ENCODE data around the gene OR2L3. TPM values are rescaled to one million over a fixed set of nuclear protein-coding genes. Genes with fewer than 3 reads are reported as not detected.

The OR2L3 gene, protein sequence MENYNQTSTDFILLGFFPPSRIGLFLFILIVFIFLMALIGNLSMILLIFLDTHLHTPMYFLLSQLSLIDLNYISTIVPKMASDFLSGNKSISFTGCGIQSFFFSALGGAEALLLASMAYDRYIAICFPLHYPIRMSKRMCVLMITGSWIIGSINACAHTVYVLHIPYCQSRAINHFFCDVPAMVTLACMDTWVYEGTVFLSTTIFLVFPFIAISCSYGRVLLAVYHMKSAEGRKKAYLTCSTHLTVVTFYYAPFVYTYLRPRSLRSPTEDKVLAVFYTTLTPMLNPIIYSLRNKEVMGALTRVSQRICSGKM
- not detected in 2 replicates for total RNA-seq (2012; rRNA removed)
- not detected in 2 replicates for polyA plus RNA-seq (2012; rRNA removed)
- polyA plus RNA-seq (2012; cell fraction: cytosol; rRNA removed), result not detected in 2 replicates
- not detected in 2 replicates for polyA plus RNA-seq (2012; cell fraction: nucleus; rRNA removed; ENCODE audit: low replicate concordance)
- not detected for Bru-seq, nascent RNA
- BruChase-seq, experiment 1, labeled RNA remaining after a 6-hour chase, result not detected
- BruChase-seq, experiment 2, labeled RNA remaining after a 2-hour chase, result not detected
- long read RNA-seq, result 0 reads

DNA sequence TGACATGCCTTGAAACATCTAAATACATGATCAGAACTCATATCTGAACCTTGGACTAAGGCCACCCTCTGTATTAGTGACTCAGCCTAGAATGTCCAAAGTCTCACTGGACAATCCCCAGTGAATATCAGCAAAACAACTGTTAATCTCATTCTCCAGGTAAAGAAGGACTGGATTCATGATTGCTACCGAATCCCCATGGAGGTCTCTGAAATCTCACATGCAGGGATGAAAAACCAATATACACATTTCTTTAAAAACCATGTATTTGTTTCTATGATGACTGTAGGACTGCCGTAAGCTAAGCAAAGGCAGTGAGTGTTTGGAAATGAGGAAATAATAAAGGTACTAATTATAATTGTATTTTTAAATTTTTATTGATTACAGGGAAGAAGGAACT, at the start of gene OR2L3:
Gene OR2L3 (plus strand): TSS at position 301 of the 400 bp plus-strand sequence. CDS start 13,846 bp downstream, outside the sequence.
- Histone ChIP-seq H4K5ac (ENCODE audit: low read depth, low read length) (no peak within 1 kb of the TSS), H3K4me3 (ENCODE audit: insufficient read depth, low read depth, low read length) (no peak within 1 kb of the TSS), H2BK20ac (ENCODE audit: low read depth, low read length) (no peak within 1 kb of the TSS), H4K91ac (ENCODE audit: insufficient read depth, low read depth, low read length) (no peak within 1 kb of the TSS), H3K9me3 (ENCODE audit: control insufficient read depth, insufficient read depth, low read length) (peaks cover 7% of the 10 kb centered on the region), H2AK9ac (replicated peaks; ENCODE audit: low read depth, low read length, poor library complexity) (no peak within 1 kb of the TSS), H3K36me3 (ENCODE audit: control insufficient read depth, insufficient read depth, low read length) (no peaks in the 10 kb centered on the region), H3K23ac (ENCODE audit: low read depth, low read length) (no peak within 1 kb of the TSS), H3K4me1 (ENCODE audit: control insufficient read depth, insufficient read depth, low read length) (no peaks in the 10 kb centered on the region), H3K9me1 (ENCODE audit: insufficient read depth, low read length) (no peaks in the 10 kb centered on the region), H3K79me1 (ENCODE audit: low read depth in 1 of 2, low read length in 2 of 2) (no peaks in the 10 kb centered on the region), H3K18ac (ENCODE audit: low read depth, low read length) (no peak within 1 kb of the TSS), H2AFZ (replicated peaks; ENCODE audit: low read length, poor library complexity) (no peak within 1 kb of the TSS), H3K9ac (ENCODE audit: low read depth, low read length) (no peak within 1 kb of the TSS), H3K27ac (ENCODE audit: insufficient read depth, low read length) (no peak within 1 kb of the TSS), H4K8ac (ENCODE audit: low read depth in 2 of 2, low read length in 2 of 2) (no peak within 1 kb of the TSS), H2BK15ac (ENCODE audit: low read depth, low read length) (no peak within 1 kb of the TSS), H2BK120ac (ENCODE audit: low read depth, low read length) (no peak within 1 kb of the TSS), H3K56ac (ENCODE audit: extremely low read depth, insufficient read depth, low read length) (no peak within 1 kb of the TSS), H2AK5ac (ENCODE audit: low read depth, low read length) (no peak within 1 kb of the TSS), H3K4me2 (ENCODE audit: low read depth, low read length) (no peak within 1 kb of the TSS), H3K4ac (ENCODE audit: low read depth, low read length) (no peak within 1 kb of the TSS), H3K27me3 (ENCODE audit: control insufficient read depth, insufficient read depth, low read length) (no peaks in the 10 kb centered on the region), H4K20me1 (ENCODE audit: insufficient read depth, low read length) (no peaks in the 10 kb centered on the region), H3K14ac (replicated peaks; ENCODE audit: low read depth, low read length) (no peak within 1 kb of the TSS), H2BK5ac (ENCODE audit: low read depth, low read length, poor library complexity, severe bottlenecking) (no peak within 1 kb of the TSS)
- dilution Hi-C loops (cut with HindIII; ENCODE audit: low sequenced_read_pairs, unreplicated experiment) (no loop called here), intact Hi-C loops (cut with micrococcal nuclease) (no loop called here), in situ Hi-C loops (cut with MboI; ENCODE audit: low sequenced_read_pairs) (no loop called here)
- BruUV-seq (replicated peaks), result no TSS peak
- POLR2A ChIA-PET (ENCODE audit: unreplicated experiment), result no interaction called here
- CTCF ChIA-PET, result no interaction called here
- DNase-seq, result no peak
- no CpG with 5 or more reads among the region's 2 CpGs for WGBS, 2 experiments (ENCODE audit: extremely low coverage in 2 of 2, insufficient read length in 1 of 2)
- no peak for ATAC-seq (ENCODE audit: low read depth)
- TF ChIP-seq MAZ (IDR thresholded peaks at IDR 0.05; ENCODE audit: borderline replicate concordance, low read depth, low read length) (no peak), FOS (IDR thresholded peaks at IDR 0.05; ENCODE audit: low read depth, low read length) (no peak), MXI1 (IDR thresholded peaks at IDR 0.05; ENCODE audit: borderline replicate concordance, low read depth, low read length) (no peak), RFX5 (IDR thresholded peaks at IDR 0.05; ENCODE audit: low read depth, low read length) (no peak), CEBPB (IDR thresholded peaks at IDR 0.05; ENCODE audit: low read depth, low read length) (no peak), RCOR1 (IDR thresholded peaks at IDR 0.05; ENCODE audit: insufficient replicate concordance, low read length) (no peak), POLR2A (IDR thresholded peaks at IDR 0.05; ENCODE audit: low read depth, low read length) (no peak), ELK1 (IDR thresholded peaks at IDR 0.05; ENCODE audit: borderline replicate concordance, low read depth, low read length) (no peak), BHLHE40 (IDR thresholded peaks at IDR 0.05; ENCODE audit: low read depth, low read length) (no peak), CHD1 (IDR thresholded peaks at IDR 0.05; ENCODE audit: low read depth, low read length) (no peak), SMC3 (IDR thresholded peaks at IDR 0.05; ENCODE audit: low read depth, low read length) (no peak), CTCF (conservative IDR thresholded peaks at IDR 0.05; ENCODE audit: low read depth, low read length) (no peak), MAFK (IDR thresholded peaks at IDR 0.05; ENCODE audit: low read depth, low read length) (no peak), RAD21 (IDR thresholded peaks at IDR 0.05; ENCODE audit: low read length) (no peak)
- TF ChIP-seq, protein P1, sequence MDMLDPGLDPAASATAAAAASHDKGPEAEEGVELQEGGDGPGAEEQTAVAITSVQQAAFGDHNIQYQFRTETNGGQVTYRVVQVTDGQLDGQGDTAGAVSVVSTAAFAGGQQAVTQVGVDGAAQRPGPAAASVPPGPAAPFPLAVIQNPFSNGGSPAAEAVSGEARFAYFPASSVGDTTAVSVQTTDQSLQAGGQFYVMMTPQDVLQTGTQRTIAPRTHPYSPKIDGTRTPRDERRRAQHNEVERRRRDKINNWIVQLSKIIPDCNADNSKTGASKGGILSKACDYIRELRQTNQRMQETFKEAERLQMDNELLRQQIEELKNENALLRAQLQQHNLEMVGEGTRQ (IDR thresholded peaks at IDR 0.05; ENCODE audit: low read depth, low read length), result no peak

All from IMR-90 (cell line).